HCT116 (cell line): ENCODE data around the gene SCYGR1. TPM values are rescaled to one million over a fixed set of nuclear protein-coding genes. Genes with fewer than 3 reads are reported as not detected.

Experiments used
- total RNA-seq: library from RNA; stranded (reverse); gene quantifications from one replicate; pipeline ENCODE4 v1.2.1, GENCODE V29; 2021; ENCODE audit not compliant: unreplicated experiment

Gene SCYGR1
- total RNA-seq, 1 experiment from 2014 or later = not detected

Other genes starting within 250 kb of the SCYGR1 start
- gene COL4A4, start 223.7 kb downstream of the SCYGR1 start, total RNA-seq = 5.9 TPM
- gene COL4A3, start 223.3 kb downstream of the SCYGR1 start, total RNA-seq = 4.9 TPM
- 68.2 TPM for gene MFF, start 62.7 kb downstream of the SCYGR1 start, total RNA-seq
- not detected for gene TM4SF20, start 8.6 kb downstream of the SCYGR1 start, total RNA-seq
- 72.5 TPM for gene AGFG1, start 84.2 kb upstream of the SCYGR1 start, total RNA-seq
- gene SCYGR2, start 210.9 kb upstream of the SCYGR1 start, total RNA-seq = not detected
- not detected for gene SCYGR3, start 226.9 kb upstream of the SCYGR1 start, total RNA-seq
- not detected for gene SCYGR4, start 229.5 kb upstream of the SCYGR1 start, total RNA-seq